Measurements from ENCODE around the gene KLF18. TPM values are rescaled to one million over a fixed set of nuclear protein-coding genes. Genes with fewer than 3 reads are reported as not detected.
"Not testable (repeated sequence)": the region's sequence is repeated elsewhere in the genome, so short reads cannot be mapped to it uniquely, and the experiment has no call there.

The KLF18 gene
- polyA plus RNA-seq, 4 donors, result not detected

DNA sequence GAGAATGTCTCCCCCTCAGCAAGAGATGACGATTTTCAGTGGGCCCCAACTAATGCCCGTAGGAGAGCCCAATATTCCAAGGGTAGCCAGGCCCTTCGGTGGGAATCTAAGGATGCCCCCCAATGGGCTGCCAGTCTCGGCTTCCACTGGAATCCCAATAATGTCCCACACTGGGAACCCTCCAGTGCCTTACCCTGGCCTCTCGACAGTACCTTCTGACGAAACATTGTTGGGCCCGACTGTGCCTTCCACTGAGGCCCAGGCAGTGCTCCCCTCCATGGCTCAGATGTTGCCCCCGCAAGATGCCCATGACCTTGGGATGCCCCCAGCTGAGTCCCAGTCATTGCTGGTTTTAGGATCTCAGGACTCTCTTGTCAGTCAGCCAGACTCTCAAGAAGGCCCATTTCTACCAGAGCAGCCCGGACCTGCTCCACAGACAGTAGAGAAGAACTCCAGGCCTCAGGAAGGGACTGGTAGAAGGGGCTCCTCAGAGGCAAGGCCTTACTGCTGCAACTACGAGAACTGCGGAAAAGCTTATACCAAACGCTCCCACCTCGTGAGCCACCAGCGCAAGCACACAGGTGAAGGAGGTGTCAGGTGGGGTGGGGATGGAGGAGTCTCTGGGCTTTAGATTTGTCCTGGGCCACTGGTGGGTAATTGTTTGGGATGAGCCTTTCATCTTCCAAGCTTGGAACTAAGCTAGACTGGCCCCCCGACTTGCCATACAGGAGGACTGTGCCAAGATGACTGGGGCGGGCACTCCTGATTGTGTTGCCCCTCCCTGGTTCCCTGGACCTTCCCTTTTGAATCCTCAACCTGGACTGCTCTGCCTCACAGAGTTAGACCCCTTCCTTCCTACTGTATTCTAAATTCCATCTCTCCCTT lies 11.6 kb downstream of the KLF18 start:
- DNase-seq (ENCODE audit: low read depth in 4 of 4, low spot score in 3 of 4), result no peak

DNA sequence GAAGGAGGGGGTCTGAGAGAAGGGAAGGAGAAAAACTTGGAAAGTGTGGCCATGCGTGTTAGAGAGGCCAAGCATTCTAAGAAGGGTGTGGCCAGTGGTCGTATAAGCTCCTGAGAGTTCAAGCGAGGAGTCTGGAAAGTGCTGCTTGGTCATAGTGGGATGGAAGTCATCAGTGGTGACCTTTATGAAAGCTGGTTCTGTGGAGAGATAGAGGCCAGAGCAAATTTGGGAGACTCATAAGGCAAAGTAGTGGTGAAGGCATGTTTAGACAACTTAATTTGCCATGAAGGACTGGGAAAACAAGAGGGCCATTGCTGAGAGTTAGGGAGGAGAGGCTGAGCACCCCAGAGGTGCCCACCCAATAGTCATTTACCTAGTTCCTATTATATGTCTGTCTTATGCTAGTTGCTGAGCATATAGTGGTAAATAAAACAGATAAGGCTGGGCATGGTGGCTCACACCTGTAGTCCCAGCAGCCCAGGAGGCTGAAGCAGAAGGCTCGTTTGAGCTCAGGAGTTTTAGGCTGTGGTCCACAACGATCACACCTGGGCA lies 21.0 kb downstream of the KLF18 start:
- DNase-seq (ENCODE audit: low read depth in 4 of 4, low spot score in 3 of 4), result no peak

DNA sequence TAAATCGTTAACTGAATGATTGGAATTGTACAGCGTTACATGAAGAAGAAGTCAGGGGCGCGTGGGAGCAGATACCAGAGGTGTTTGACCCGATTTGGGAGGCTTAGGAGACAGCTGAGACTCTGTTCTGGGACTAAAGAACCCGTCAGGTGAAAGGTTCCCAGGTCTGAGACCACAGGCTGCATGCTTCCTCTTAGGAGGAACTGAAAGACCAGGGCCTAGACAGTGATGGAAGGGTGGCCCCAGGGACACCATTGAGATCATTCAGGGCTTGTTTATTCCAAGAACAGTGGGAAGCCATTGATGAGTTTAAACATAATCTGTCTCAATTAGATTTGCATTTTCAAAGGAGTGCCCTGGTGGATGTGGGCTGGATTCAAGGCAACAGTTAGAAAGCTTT lies 21.9 kb downstream of the KLF18 start:
- no peak for DNase-seq (ENCODE audit: low read depth in 4 of 4, low spot score in 3 of 4)

DNA sequence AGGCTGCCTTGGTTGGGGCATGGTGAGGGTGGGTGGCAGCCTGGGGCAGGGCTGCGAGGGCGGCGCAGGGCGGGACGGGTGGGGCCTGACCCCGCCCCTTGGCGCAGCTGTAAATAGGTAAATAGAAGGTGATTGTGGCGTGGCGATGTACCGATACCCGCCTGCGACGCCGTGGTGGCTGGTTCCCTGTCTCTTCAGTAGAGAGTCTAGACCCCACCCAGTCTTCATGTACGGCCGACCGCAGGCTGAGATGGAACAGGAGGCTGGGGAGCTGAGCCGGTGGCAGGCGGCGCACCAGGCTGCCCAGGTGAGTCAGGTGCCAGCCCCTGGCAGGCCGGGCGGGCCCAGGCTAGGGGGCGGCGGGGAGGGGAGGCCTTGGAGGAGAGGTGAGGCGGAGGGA lies 22.7 kb downstream of the KLF18 start, which contains the start of gene KLF17:
Gene KLF17 (plus strand): TSS at position 140 of the 400 bp plus-strand sequence. CDS start 87 bp downstream, at position 227.
- no peak for DNase-seq (ENCODE audit: low read depth in 4 of 4, low spot score in 3 of 4)

DNA sequence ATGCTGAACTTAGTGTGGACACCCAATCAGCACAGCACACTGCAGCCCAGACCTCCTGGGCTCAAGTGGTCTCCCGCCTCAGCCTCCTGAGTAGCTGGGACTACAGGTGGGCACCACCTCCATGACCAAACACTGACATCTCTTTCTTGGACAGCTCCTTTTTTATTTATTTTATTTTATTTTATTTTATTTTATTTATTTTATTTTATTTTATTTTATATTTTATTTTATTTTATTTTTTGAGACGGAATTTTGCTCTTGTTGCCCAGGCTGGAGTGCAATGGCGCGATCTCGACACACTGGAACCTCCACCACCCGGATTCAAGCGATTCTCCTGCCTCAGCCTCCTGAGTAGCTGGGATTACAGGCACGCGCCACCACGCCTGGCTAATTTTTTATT lies 24.2 kb downstream of the KLF18 start:
- not testable (repeated sequence) for DNase-seq (ENCODE audit: low read depth in 4 of 4, low spot score in 3 of 4)

DNA sequence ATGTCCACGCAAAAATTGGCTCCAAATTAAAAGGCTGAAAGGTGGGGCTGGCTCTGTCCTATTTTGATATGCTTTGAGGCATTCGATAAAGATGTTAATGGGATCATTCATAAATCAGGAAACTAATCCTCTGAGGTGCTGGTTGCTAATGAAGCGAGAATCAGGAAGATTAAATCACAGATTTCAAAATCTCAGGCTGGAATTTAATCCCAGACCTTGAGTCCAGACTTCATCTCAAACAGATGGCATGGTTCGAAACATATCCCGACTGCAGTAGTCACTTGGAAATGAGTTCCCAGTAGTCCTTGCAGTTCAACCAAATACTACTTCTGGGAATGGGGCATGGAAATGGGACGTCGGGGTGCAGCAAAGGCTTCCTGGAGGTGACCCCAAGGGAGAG lies 27.3 kb downstream of the KLF18 start:
- DNase-seq (ENCODE audit: low read depth in 4 of 4, low spot score in 3 of 4), result no peak

DNA sequence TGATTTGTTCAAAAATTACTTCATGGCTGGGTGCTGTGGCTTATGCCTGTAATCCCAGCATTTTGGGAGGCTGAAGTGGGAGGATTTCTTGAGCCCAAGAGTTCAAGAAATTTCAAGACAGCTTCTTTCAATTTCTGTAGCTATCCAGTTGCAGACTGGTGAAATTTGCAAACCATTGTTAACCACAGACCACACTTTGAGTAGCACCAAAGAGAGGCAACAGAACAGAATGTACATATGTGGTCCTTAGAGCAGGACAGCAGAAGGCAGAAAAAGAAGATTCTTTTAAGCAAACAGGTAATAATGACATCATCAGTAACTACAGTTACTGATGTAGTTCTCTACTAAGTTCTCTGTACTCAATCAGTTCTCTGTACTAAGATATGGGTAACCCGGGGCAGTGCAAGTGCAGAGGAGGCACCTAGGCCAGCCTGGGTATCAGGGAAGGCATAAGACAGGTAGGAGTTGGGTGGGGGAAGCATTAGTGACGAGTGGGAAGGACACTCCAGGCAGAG lies 28.3 kb downstream of the KLF18 start:
- DNase-seq (ENCODE audit: low read depth in 4 of 4, low spot score in 3 of 4), result no peak

DNA sequence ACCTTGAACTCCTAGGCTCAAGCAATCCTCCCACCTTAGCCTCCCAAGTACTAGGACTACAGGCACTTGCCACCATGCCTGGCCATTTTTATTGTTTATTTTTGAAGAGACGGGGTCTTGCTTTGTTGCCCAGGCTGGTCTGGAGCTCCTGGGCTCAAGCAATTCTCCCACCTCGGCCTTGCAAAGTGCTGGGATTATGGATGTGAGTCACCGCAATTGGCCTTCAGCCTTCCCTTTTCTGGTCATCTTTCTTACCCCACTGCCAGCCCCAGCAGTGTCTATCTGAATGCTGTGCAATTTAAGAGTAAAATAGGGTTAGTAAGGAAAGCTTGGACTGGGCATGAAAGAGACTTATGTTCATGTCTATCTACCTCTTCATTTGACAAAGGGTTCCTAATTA lies 28.9 kb downstream of the KLF18 start:
- no peak for DNase-seq (ENCODE audit: low read depth in 4 of 4, low spot score in 3 of 4)

DNA sequence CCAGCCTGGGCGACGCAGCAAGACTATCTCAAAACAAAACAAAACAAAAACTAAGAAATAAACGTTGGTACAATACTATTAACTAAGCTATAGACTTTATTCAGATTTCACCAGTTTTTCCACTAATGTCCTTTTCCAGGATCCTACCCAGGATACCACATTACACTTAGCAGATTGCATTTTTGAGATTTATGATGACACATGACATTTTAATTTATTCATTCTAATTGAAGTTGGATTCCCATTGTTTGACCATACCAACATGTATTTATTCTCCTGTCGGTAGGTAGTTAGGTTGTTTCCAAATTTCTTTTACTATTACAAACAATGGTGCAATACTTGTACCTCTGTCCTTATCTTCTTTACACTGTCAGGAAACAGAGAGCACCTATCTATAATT lies 29.6 kb downstream of the KLF18 start:
- DNase-seq (ENCODE audit: low read depth in 4 of 4, low spot score in 3 of 4), result no peak

DNA sequence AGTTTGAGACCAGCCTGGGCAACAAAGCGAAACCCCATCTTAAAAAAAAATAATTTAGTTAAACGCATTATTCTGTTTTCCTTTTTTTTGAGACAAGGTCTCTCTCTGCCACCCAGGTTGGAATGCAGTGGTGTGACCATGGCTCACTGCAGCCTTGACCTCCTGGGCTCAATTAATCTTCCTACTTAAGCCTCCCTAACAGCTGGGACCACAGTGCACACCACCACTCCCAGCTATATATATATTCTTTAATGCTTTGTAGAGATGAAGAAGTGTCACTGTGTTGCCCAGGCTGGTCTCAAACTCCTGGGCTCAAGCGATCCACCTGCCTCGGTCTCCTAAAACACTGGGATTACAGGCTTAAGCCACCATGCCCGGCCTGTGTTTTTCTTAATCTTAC lies 30.5 kb downstream of the KLF18 start:
- DNase-seq (ENCODE audit: low read depth in 4 of 4, low spot score in 3 of 4), result no peak

DNA sequence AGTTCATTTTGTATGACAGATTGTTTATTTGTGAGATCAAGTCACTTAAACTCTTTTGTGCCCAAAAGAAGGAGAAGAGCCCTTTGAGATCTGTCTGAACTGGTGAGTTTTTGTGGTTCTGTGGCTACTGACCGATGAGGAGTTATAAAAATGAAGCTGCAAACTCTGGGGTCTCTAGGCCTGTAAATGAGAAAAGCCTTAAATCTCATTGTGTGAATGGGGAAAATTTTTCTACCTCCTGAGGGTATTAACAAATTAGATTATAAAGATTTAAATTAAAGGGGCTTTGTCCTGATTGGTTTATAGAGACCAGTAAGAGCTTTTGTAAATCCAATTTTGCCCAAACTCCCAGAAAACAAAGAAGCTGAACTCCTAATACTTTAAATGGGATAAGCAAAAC lies 32.5 kb downstream of the KLF18 start:
- DNase-seq (ENCODE audit: low read depth in 4 of 4, low spot score in 3 of 4), result no peak

DNA sequence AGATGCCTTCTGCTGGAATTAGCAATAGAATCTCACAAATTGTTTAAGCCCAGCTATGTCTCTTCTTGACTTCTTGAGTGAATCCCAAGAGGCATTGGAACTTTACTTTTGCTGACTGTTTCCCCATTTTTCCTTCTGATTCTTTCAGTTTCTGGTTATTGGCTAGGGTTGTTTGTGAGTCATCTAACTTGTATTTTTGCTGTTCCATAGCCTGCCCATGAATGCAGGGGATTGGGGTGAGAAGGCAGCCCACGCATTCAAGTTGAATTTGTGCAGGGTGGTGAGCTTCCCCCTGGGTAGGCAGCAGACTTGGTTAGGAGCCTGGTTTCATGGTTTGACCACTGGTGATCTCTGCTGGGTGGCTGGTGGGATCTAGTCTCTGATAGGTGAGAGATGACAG lies 33.2 kb downstream of the KLF18 start:
- no peak for DNase-seq (ENCODE audit: low read depth in 4 of 4, low spot score in 3 of 4)

DNA sequence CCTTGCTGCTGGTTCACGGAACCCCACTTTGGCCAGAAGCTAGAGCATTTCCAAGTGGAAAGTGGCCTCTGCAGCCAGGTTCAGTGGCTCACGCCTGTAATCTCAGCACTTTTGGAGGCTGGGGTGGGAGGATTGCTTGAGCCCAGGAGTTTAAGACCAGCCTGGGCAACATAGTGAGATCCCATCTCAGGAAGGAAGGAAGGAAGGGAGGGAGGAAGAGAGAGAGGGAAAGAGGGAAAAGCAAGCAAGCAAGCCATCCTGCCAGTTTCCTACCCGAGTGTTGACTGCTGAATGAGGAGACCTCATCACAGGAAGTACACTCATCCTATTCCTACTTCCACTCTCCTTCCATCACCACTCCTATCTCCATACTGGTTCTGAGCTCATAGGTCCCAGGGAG lies 35.6 kb downstream of the KLF18 start:
- DNase-seq (ENCODE audit: low read depth in 4 of 4, low spot score in 3 of 4), result no peak

DNA sequence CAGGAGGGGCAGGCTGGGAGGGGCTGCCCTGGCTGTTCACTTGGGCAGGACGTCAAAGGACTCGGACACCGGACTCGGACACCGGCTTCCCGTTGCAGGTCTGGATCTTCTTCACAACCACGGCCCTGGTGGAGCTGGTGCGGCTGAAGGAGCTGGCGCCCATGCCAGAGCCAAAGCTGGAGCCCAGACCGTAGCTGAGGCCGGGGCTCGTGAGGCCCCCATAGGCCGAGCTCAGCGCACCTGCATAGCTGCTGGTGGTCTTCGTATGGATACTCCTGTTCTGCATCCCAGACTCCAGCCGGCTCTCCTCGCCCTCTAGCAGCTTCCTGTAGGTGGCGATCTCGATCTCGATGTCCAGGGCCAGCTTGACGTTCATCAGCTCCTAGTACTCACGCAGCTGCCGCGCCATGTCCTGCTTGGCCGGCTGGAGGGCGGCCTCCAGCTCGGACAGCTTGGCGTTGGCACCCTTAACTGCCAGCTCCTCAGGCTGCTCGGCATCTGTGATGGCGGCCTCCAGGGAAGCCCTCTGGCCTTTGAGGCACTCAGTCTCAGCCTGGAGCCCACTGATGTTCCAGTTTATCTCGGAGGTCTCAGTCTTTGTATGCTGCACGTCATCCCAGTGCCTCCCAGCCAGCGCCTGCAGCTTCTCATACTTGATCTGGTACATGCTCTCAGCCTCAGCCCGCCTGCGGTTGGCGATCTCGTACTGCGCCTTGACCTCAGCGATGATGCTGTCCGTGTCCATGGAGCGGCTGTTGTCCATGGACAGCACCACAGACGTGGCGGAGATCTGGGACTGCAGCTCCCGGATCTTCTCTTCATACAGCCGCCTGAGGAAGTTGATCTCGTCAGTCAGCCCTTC lies 37.9 kb downstream of the KLF18 start:
- no peak for DNase-seq (ENCODE audit: low read depth in 4 of 4, low spot score in 3 of 4)

DNA sequence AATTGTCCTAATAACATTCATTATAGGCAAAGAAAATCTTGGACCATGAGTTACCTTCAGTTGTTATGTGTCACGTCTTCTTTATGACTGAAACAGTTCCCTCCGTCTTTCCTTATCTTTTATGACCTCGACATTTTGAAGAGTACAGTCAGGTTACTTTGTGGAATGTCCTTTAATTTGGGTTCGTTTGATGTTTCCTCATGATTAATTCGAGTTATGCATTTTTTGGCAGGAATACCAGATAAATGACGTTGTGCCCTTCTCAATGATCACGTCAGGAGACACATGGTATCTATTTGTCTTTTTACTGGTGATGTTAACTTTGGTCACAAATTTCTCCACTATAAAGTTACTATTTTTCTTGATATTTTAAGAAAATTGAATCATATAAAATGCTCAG lies 40.1 kb downstream of the KLF18 start:
- DNase-seq (ENCODE audit: low read depth in 4 of 4, low spot score in 3 of 4), result no peak

DNA sequence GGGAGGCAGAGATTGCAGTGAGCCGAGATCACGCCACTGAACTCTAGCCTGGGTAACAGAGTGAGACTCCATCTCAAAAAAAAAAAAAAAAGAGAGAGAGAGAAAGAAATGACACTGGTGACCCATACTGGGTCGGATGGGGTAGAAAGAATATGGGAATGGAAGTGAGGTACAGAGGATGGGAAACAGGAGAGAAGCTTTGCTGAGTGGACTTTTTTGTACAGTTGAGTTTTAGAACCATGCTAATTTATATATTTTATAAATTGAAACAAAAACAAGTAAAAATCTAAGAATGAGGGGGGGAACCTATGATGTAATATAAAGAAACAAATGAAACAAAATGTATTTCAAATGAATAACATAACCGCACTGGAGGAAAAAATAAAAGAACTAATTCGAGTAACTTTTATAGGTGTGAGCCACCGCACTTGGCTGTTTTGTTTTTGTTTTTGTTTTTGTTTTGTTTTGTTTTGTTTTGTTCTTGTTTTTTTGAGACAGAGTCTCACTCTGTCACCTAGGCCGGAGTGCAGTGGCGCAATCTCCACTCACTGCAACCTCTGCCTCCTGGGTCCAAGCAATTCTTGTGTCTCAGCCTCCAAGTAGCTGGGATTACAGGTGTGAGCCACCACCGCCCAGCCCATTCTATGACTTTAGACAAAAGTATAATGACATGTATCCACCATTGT lies 41.1 kb downstream of the KLF18 start:
- no peak for DNase-seq (ENCODE audit: low read depth in 4 of 4, low spot score in 3 of 4)

DNA sequence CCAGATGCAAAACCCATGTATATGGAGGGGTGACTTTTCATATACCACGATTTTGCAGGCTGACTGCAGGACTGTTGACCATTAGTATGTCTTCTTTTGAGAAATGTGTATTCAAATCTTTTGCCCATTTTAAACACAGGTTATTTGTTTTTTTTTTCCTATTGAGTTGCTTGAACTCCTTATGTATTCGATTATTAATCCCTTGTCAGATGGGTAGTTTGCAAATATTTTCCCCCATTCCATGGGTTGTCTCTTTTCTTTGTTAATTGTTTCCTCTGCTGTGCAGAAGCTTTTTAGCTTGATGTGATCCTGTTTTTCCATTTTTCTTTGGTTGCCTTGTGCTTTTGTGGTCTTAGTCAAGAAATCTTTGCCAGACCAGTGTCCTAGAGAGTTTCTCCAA lies 47.4 kb downstream of the KLF18 start:
- DNase-seq (ENCODE audit: low read depth in 4 of 4, low spot score in 3 of 4), result no peak

DNA sequence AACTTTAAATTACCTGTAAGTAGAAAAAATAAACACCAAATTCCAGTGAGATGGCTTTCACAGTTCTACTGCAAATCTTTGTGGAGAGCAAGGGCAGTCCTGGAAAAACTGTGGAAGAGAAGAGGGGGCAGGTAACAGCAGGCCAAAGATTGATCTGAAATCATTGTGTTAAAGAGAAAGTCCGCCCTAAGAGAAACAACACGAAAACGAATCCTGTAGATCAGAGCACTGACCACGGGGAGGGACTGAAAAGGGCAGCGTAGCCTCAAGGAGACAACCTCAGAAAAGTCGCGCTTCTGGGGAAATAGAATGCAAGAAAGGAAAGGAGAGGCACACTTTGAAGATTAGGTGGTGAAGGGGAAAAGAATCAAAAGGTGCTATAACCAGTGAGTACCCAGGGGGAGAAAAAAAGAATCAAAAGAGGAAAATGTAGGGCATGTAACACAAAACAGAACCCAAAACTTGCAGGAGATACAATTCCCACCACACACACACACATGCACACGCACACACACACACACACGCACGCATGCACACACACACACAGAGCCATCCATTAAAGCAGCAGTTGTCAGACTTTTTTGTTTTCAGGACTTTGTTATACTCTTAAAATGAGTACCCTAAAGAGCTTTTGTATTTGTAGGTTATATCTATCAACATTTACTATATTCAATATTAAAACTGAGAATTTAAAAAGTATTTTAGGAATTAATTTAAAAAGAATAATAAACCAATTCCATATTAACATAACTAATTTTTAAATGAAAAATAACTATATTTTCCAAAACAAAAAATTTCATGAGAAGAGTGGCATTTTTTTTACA lies 50.8 kb downstream of the KLF18 start:
- no peak for DNase-seq (ENCODE audit: low read depth in 4 of 4, low spot score in 3 of 4)

DNA sequence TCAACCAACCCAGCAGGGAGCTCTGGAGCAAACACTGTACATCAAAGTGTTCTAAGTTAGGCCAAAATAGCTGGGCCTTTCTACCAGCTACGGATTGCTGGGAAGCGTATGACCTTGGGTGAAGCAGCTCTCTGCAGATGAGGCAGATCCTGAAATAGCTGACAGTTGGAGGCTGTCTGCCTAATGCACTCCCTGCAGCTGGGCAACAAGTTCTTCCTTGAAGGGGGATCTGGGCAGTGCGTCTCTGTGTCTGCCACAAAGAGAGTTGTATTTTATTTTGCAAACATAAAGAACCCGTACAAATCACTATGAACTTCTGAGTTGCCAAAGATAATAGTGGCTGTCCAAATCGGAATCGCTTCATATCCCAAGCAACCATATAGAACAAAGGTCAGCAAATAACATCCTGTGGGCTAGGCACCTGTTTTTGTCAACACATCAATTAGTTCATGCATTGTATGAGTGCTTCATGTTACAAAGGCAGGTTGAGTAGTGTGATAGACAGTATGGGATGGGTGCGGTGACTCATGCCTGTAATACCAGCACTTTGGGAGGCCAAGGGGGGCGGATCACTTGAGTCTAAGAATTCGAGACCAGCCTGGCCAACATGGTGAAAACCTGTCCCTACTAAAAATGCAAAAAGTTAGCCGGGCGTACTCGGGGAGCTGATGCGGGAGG lies 51.9 kb downstream of the KLF18 start:
- no peak for DNase-seq (ENCODE audit: low read depth in 4 of 4, low spot score in 3 of 4)
